HL-60 (cell line): ENCODE data around the gene CST4.
"Not testable (repeated sequence)": the region's sequence is repeated elsewhere in the genome, so short reads cannot be mapped to it uniquely, and the experiment has no call there.

Experiments used
- DNase-seq, 2 experiments: peaks; one replicate each; pipeline ENCODE4 v3.0.0-alpha.2; 2010 to 2020; ENCODE audit warnings: low read depth in 1 of 2, low spot score in 1 of 2
- H3K27ac ChIP-seq: fragments of 250-450 bp; sonication (Bioruptor Pico); replicated peaks from 2 replicates; pipeline ENCODE4 v1.5.1; 2020; ENCODE audit warnings: mild to moderate bottlenecking, moderate library complexity
- H3K27me3 ChIP-seq: fragments of 250-450 bp; sonication (Bioruptor Pico); 2 replicates; pipeline ENCODE4 v1.5.1; 2021; ENCODE audit warnings: mild to moderate bottlenecking, moderate library complexity; ENCODE audit not compliant: insufficient read depth, poor library complexity, severe bottlenecking
- H3K4me3 ChIP-seq: replicated peaks from 2 replicates; pipeline ENCODE4 v1.5.1; 2011; ENCODE audit warnings: mild to moderate bottlenecking, control low read depth, low read length; ENCODE audit not compliant: insufficient read depth
- GABPA ChIP-seq: IDR thresholded peaks from 2 replicates; pipeline ENCODE4 v1.6.1; 2012; ENCODE audit warnings: low read depth
- POLR2AphosphoS5 ChIP-seq: IDR thresholded peaks from 2 replicates; pipeline ENCODE4 v1.6.1; 2012; ENCODE audit warnings: low read depth
- SPI1 ChIP-seq: IDR thresholded peaks from 2 replicates; pipeline ENCODE4 v1.6.1; 2012; ENCODE audit warnings: low read depth, mild to moderate bottlenecking, borderline replicate concordance
- TF ChIP-seq, protein P1 (sequence below): IDR thresholded peaks from 2 replicates; pipeline ENCODE4 v1.6.1; 2012; ENCODE audit warnings: low read depth; ENCODE audit not compliant: insufficient replicate concordance
- TF ChIP-seq, protein P2 (sequence below): IDR thresholded peaks from one replicate; pipeline ENCODE4 v1.5.1; 2011; ENCODE audit warnings: low read length, control low read depth, inconsistent platforms; ENCODE audit not compliant: insufficient read depth

CST4 gene

DNA sequence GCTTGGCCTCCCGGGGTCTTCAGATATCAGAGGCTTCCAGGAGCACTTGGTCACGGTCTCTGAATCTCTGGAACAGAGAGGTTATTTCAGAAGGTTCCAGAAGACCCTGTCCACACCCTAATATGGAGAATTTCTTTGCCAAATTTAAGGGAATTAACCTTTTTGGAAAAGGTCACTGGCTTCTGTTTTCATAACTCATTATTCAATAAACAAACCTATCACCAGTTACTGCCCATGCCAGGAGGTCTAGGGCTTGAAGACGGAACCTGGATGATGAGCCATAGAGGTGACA lies 507 bp upstream of the CST4 start:
- no peak for DNase-seq
- Histone ChIP-seq H3K27ac (no peak overlapping the region), H3K4me3 (no peak overlapping the region), H3K27me3 (no peaks in the 10 kb centered on the region)
- TF ChIP-seq, protein P1, sequence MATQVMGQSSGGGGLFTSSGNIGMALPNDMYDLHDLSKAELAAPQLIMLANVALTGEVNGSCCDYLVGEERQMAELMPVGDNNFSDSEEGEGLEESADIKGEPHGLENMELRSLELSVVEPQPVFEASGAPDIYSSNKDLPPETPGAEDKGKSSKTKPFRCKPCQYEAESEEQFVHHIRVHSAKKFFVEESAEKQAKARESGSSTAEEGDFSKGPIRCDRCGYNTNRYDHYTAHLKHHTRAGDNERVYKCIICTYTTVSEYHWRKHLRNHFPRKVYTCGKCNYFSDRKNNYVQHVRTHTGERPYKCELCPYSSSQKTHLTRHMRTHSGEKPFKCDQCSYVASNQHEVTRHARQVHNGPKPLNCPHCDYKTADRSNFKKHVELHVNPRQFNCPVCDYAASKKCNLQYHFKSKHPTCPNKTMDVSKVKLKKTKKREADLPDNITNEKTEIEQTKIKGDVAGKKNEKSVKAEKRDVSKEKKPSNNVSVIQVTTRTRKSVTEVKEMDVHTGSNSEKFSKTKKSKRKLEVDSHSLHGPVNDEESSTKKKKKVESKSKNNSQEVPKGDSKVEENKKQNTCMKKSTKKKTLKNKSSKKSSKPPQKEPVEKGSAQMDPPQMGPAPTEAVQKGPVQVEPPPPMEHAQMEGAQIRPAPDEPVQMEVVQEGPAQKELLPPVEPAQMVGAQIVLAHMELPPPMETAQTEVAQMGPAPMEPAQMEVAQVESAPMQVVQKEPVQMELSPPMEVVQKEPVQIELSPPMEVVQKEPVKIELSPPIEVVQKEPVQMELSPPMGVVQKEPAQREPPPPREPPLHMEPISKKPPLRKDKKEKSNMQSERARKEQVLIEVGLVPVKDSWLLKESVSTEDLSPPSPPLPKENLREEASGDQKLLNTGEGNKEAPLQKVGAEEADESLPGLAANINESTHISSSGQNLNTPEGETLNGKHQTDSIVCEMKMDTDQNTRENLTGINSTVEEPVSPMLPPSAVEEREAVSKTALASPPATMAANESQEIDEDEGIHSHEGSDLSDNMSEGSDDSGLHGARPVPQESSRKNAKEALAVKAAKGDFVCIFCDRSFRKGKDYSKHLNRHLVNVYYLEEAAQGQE, result no peak
- TF ChIP-seq POLR2AphosphoS5 (no peak), GABPA (no peak)
- TF ChIP-seq, protein P2, sequence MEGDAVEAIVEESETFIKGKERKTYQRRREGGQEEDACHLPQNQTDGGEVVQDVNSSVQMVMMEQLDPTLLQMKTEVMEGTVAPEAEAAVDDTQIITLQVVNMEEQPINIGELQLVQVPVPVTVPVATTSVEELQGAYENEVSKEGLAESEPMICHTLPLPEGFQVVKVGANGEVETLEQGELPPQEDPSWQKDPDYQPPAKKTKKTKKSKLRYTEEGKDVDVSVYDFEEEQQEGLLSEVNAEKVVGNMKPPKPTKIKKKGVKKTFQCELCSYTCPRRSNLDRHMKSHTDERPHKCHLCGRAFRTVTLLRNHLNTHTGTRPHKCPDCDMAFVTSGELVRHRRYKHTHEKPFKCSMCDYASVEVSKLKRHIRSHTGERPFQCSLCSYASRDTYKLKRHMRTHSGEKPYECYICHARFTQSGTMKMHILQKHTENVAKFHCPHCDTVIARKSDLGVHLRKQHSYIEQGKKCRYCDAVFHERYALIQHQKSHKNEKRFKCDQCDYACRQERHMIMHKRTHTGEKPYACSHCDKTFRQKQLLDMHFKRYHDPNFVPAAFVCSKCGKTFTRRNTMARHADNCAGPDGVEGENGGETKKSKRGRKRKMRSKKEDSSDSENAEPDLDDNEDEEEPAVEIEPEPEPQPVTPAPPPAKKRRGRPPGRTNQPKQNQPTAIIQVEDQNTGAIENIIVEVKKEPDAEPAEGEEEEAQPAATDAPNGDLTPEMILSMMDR, result no peak

DNA sequence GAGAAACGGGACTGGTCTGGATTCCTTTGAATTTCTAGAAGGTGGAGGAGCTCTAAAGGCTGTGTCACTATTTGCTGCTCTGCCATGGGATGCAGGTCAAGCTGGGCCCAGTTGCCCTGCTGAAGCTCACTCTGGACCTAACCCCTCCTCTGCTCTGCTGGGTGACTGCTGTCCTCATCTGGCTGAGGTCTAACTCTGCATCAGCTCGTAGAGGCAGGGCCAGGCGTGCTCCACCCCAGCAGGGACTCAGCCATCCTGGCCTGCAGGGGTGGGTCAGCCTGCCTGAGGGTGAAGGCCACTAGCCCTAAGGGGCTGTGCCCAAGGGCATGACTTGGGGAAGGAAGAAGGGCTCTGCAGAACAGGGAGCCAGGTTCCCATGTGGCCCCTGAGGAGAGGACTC lies 852 bp downstream of the CST4 start:
- no peak for TF ChIP-seq GABPA
- Histone ChIP-seq H3K4me3 (no peak overlapping the region), H3K27me3 (no peaks in the 10 kb centered on the region), H3K27ac (no peak overlapping the region)
- no peak for DNase-seq

DNA sequence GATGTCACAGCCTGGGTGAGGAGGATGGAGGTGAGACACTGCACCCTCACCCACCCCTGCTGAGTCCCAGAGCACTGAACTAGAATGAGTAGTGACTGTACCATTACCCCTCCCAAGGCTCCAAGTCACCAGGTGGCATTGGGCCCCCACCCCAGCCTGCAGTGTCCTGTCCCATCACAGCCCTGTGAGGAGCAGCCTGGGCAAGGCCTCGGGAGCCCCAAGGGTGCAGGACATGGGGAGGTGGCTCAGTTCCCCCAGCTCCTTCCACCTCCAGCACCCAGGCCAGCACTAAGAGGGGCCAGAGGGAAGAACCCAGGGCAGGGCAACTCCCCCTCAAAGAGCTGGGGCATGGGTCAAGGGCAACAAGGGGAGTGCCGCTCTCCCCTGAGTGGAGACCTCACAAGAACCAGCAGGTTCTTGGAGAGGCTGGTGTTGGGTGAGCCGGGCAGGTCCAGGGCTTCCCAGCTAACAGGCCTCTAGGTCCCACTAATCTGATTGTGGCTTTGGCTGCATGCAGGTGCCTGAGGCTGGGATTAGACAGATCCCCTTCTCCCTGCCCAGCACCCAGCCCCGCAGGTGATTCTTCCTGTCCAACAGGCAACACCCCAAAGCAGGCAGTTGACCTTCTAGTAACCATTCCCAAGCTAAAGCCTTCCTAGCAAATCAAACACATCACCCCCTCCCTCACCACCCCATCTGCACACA lies 2.6 kb downstream of the CST4 start:
- Histone ChIP-seq H3K27ac (no peak overlapping the region), H3K27me3 (no peaks in the 10 kb centered on the region), H3K4me3 (no peak overlapping the region)
- TF ChIP-seq GABPA (no peak), SPI1 (no peak), POLR2AphosphoS5 (no peak)
- TF ChIP-seq, protein P1, result no peak
- TF ChIP-seq, protein P2, result no peak
- no peak for DNase-seq

DNA sequence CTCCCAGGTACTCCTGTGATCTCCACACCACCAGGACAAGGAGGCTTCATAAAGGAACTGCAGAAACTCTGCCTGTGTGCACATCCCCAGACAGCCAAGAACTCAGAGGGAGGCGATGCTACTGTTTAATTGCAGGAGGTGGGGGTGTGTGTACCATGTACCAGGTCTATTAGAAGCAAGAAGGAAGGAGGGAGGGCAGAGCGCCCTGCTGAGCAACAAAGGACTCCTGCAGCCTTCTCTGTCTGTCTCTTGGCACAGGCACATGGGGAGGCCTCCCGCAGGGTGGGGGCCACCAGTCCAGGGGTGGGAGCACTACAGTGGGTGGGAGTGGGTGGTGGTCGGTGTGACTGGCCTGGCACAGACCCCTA lies 3.3 kb downstream of the CST4 start:
- not testable (repeated sequence) for H3K27me3 ChIP-seq, DNase-seq, H3K27ac ChIP-seq, H3K4me3 ChIP-seq

DNA sequence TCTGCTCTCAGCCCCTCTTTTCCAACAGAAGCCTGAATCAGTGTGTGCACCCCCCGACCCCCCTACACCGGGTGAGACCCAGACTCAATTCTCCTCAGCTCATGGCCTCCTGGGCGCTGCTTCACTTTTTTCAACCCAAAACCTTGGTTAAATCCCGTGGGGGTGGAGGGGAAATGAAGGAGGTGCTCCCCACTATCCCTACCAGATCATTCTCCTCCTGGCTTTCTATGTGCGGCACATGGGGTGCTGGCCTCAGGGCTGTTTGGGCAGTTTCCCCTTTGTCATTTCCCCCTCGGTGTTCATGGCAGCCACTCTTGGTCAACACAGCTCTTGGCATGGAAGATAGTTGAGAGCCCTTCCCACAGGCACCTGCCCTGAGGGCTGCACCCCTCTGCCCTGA lies 4.6 kb downstream of the CST4 start:
- DNase-seq, result no peak
- Histone ChIP-seq H3K27ac (no peak overlapping the region), H3K4me3 (no peak overlapping the region), H3K27me3 (no peaks in the 10 kb centered on the region)
- TF ChIP-seq SPI1, result no peak
- TF ChIP-seq GABPA, result no peak
- TF ChIP-seq, protein P1, result no peak
- TF ChIP-seq POLR2AphosphoS5, result no peak
- TF ChIP-seq, protein P2, result no peak
